ENCODE measurements around the gene CACNA1C. TPM values are rescaled to one million over a fixed set of nuclear protein-coding genes. Genes with fewer than 3 reads are reported as not detected.

Gene CACNA1C
- total RNA-seq, 2 experiments from 2014 or later, result 0.05 to 0.08 TPM

GRCh38 chr12:2644683-2645405, 592.1 kb downstream of the CACNA1C start:
- TF ChIP-seq, protein P1, sequence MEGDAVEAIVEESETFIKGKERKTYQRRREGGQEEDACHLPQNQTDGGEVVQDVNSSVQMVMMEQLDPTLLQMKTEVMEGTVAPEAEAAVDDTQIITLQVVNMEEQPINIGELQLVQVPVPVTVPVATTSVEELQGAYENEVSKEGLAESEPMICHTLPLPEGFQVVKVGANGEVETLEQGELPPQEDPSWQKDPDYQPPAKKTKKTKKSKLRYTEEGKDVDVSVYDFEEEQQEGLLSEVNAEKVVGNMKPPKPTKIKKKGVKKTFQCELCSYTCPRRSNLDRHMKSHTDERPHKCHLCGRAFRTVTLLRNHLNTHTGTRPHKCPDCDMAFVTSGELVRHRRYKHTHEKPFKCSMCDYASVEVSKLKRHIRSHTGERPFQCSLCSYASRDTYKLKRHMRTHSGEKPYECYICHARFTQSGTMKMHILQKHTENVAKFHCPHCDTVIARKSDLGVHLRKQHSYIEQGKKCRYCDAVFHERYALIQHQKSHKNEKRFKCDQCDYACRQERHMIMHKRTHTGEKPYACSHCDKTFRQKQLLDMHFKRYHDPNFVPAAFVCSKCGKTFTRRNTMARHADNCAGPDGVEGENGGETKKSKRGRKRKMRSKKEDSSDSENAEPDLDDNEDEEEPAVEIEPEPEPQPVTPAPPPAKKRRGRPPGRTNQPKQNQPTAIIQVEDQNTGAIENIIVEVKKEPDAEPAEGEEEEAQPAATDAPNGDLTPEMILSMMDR (IDR thresholded peaks at IDR 0.05), result no peak
- peaks cover 10 to 13% of the 10 kb centered on the region in 2 experiments for H3K27me3 ChIP-seq (ENCODE audit: control insufficient read depth in 1 of 2, insufficient read depth in 2 of 2, low read length in 2 of 2)
- intact Hi-C loops (cut with DNase I, micrococcal nuclease), result no loop called here
- ATAC-seq (ENCODE audit: poor library complexity), result no peak
- ChIA-PET POLR2A (no interaction called here), CTCF (no interaction called here)
- no peak overlapping the region for H3K27ac ChIP-seq (ENCODE audit: low read depth in 1 of 2, low read length in 2 of 2)
- no peak overlapping the region for H3K4me3 ChIP-seq (ENCODE audit: low read length)
- H3K9me3 Mint-ChIP-seq, result no peaks in the 10 kb centered on the region
- H3K9me3 ChIP-seq (ENCODE audit: control insufficient read depth in 1 of 2, insufficient read depth in 1 of 2, low read length in 2 of 2), result no peaks in the 10 kb centered on the region
- H3K27me3 Mint-ChIP-seq, result peaks cover 52% of the 10 kb centered on the region
- H3K27ac Mint-ChIP-seq, result no peak overlapping the region
- H3K4me1 ChIP-seq (ENCODE audit: insufficient read depth, low read length), result peaks cover 16% of the 10 kb centered on the region
- no peak overlapping the region for H3K4me3 Mint-ChIP-seq
- no peaks in the 10 kb centered on the region for H3K36me3 Mint-ChIP-seq (ENCODE audit: low read depth)
- H3K36me3 ChIP-seq (ENCODE audit: insufficient read depth, low read length), result no peaks in the 10 kb centered on the region
- H3K4me1 Mint-ChIP-seq (ENCODE audit: low read depth), result peaks cover 26% of the 10 kb centered on the region
- no peak for DNase-seq

- no peak overlapping the region for H3K4me3 Mint-ChIP-seq
- no peak for ATAC-seq (ENCODE audit: poor library complexity)
- Histone ChIP-seq H3K9me3 (ENCODE audit: control insufficient read depth in 1 of 2, insufficient read depth in 1 of 2, low read length in 2 of 2) (no peaks in the 10 kb centered on the region), H3K27ac (ENCODE audit: low read depth in 1 of 2, low read length in 2 of 2) (no peak overlapping the region), H3K27me3 (ENCODE audit: control insufficient read depth in 1 of 2, insufficient read depth in 2 of 2, low read length in 2 of 2) (peaks cover 12 to 19% of the 10 kb centered on the region in 2 experiments), H3K4me3 (ENCODE audit: low read length) (no peak overlapping the region), H3K36me3 (ENCODE audit: insufficient read depth, low read length) (no peaks in the 10 kb centered on the region), H3K4me1 (ENCODE audit: insufficient read depth, low read length) (peaks cover 16% of the 10 kb centered on the region)
- POLR2A ChIA-PET, result no interaction called here
- H3K27ac Mint-ChIP-seq, result no peak overlapping the region
- intact Hi-C loops (cut with DNase I, micrococcal nuclease), result no loop called here
- DNase-seq, result no peak
- H3K9me3 Mint-ChIP-seq, result no peaks in the 10 kb centered on the region
- no peaks in the 10 kb centered on the region for H3K36me3 Mint-ChIP-seq (ENCODE audit: low read depth)
- TF ChIP-seq, protein P1 (IDR thresholded peaks at IDR 0.05), result no peak
- H3K4me1 Mint-ChIP-seq (ENCODE audit: low read depth), result peaks cover 26% of the 10 kb centered on the region
- CTCF ChIA-PET, result no interaction called here
- H3K27me3 Mint-ChIP-seq, result peaks cover 56% of the 10 kb centered on the region
Observed at GRCh38 chr12:2645460-2645859, 592.7 kb downstream of the CACNA1C start.

GRCh38 chr12:2646341-2646740, 593.6 kb downstream of the CACNA1C start:
- ChIA-PET CTCF (no interaction called here), POLR2A (no interaction called here)
- Histone ChIP-seq H3K36me3 (ENCODE audit: insufficient read depth, low read length) (no peaks in the 10 kb centered on the region), H3K9me3 (ENCODE audit: control insufficient read depth in 1 of 2, insufficient read depth in 1 of 2, low read length in 2 of 2) (no peaks in the 10 kb centered on the region), H3K27me3 (ENCODE audit: control insufficient read depth in 1 of 2, insufficient read depth in 2 of 2, low read length in 2 of 2) (peaks cover 12 to 19% of the 10 kb centered on the region in 2 experiments), H3K27ac (ENCODE audit: low read depth in 1 of 2, low read length in 2 of 2) (no peak overlapping the region), H3K4me3 (ENCODE audit: low read length) (no peak overlapping the region), H3K4me1 (ENCODE audit: insufficient read depth, low read length) (peaks cover 16% of the 10 kb centered on the region)
- H3K4me3 Mint-ChIP-seq, result no peak overlapping the region
- DNase-seq (peak in 1 of 14 experiments; percentile 2), ATAC-seq (ENCODE audit: poor library complexity) (no peak)
- H3K27me3 Mint-ChIP-seq, result peaks cover 56% of the 10 kb centered on the region
- H3K4me1 Mint-ChIP-seq (ENCODE audit: low read depth), result peaks cover 25% of the 10 kb centered on the region
- no peak overlapping the region for H3K27ac Mint-ChIP-seq
- TF ChIP-seq, protein P1 (IDR thresholded peaks at IDR 0.05), result no peak
- H3K36me3 Mint-ChIP-seq (ENCODE audit: low read depth), result no peaks in the 10 kb centered on the region
- no peaks in the 10 kb centered on the region for H3K9me3 Mint-ChIP-seq
- intact Hi-C loops (cut with DNase I, micrococcal nuclease), result no loop called here

Measured in CD4-positive, alpha-beta T cell (primary cell).